HepG2 (cell line): ENCODE data around the gene P2RY2. TPM values are rescaled to one million over a fixed set of nuclear protein-coding genes. Genes with fewer than 3 reads are reported as not detected.

ENCODE experiments used
- ATAC-seq: fragments of 200-7000 bp; cut with Tn5 transposase; 3 replicates; pipeline ENCODE4 v1.9.1; 2020; ENCODE audit warnings: mild to moderate bottlenecking, moderate library complexity
- BruUV-seq: library from RNA; stranded (reverse); fragments of 400-500 nt; replicated peaks from 2 replicates; lab custom pipeline; 2021; lab: Mats Ljungman, UMichigan
- CTCF ChIA-PET: fragments of 300-600 bp; formaldehyde crosslinking; extraction: SDS; loops from one replicate; lab custom pipeline; 2021; ENCODE audit warnings: low total read pairs, inconsistent platforms, low intra/inter-chr PET ratio; lab: Yijun Ruan, JAX
- POLR2A ChIA-PET: fragments of 350-600 bp; sonication (Branson Sonifier 250); formaldehyde crosslinking; loops from one replicate; lab custom pipeline; 2020; ENCODE audit warnings: antibody characterized with exemption, inconsistent platforms; lab: Yijun Ruan, JAX
- DNase-seq: peaks from one replicate; pipeline ENCODE4 v3.0.0-alpha.2; 2015; ENCODE audit warnings: low spot score
- FAIRE-seq: peaks from 3 replicates; lab custom pipeline; 2011; peaks lifted over from hg19 to GRCh38; lab: Jason Lieb, UNC
- H2AFZ ChIP-seq: one replicate; pipeline ENCODE4 v1.6.1; 2011; ENCODE audit warnings: low read length, inconsistent platforms
- H3K27ac ChIP-seq: fragments of 300-600 bp; 3 replicates; pipeline ENCODE4 v1.8.0; 2011; ENCODE audit warnings: mixed run types, mild to moderate bottlenecking, mixed read lengths, low read length, inconsistent platforms; ENCODE audit not compliant: insufficient read depth; ENCODE audit errors: extremely low read length
- H3K27me3 ChIP-seq, 2 experiments: fragments of 200-600 bp in 1 of 2; 2 replicates in 1 of 2; 3 replicates in 1 of 2; pipeline versions ENCODE4 v1.6.0 to v1.8.0; 2011; ENCODE audit warnings: low read length in 2 of 2, mild to moderate bottlenecking in 2 of 2, moderate library complexity in 2 of 2, inconsistent platforms in 1 of 2; ENCODE audit not compliant: insufficient read depth in 2 of 2, control insufficient read depth in 1 of 2
- H3K36me3 ChIP-seq, 2 experiments: fragments of 200-600 bp in 1 of 2; replicated peaks in 1 of 2; 2 replicates in 1 of 2; 3 replicates in 1 of 2; pipeline versions ENCODE4 v1.5.1 to v1.8.0; 2011; ENCODE audit warnings: low read length in 2 of 2, inconsistent platforms in 1 of 2; ENCODE audit not compliant: insufficient read depth in 2 of 2, control insufficient read depth in 1 of 2
- H3K4me1 ChIP-seq: 2 replicates; pipeline ENCODE4 v1.5.1; 2012; ENCODE audit warnings: low read length, inconsistent platforms; ENCODE audit not compliant: insufficient read depth
- H3K4me2 ChIP-seq: 2 replicates; pipeline ENCODE4 v1.6.0; 2011; ENCODE audit warnings: low read depth, low read length, inconsistent platforms
- H3K4me3 ChIP-seq, 3 experiments: fragments of 200-600 bp in 1 of 3; sonication (generic), shearing (Covaris generic) in 1 of 3; replicated peaks in 1 of 3; 2 replicates each; pipeline ENCODE4 v1.5.1; 2011 to 2016; ENCODE audit warnings: low read length in 3 of 3, inconsistent platforms in 2 of 3, low read depth in 2 of 3, mild to moderate bottlenecking in 2 of 3, control low read depth in 1 of 3, mixed read lengths in 1 of 3; ENCODE audit not compliant: insufficient read depth in 1 of 3
- H3K79me2 ChIP-seq: one replicate; pipeline ENCODE4 v1.6.1; 2011; ENCODE audit warnings: low read length, inconsistent platforms; ENCODE audit not compliant: insufficient read depth
- H3K9ac ChIP-seq: 2 replicates; pipeline ENCODE4 v1.6.0; 2011; ENCODE audit warnings: mild to moderate bottlenecking, low read depth, low read length, inconsistent platforms; ENCODE audit not compliant: insufficient read depth
- H3K9me3 ChIP-seq: 2 replicates; pipeline ENCODE4 v1.5.1; 2012; ENCODE audit warnings: mild to moderate bottlenecking, low read length
- H4K20me1 ChIP-seq: 2 replicates; pipeline ENCODE4 v1.6.0; 2011; ENCODE audit warnings: inconsistent platforms, mild to moderate bottlenecking, low read length, moderate library complexity; ENCODE audit not compliant: insufficient read depth
- CBX5 ChIP-seq: sonication (generic); formaldehyde crosslinking; IDR thresholded peaks from 2 replicates; pipeline ENCODE4 v1.4.0; 2020; ENCODE audit warnings: missing genetic modification reagents, borderline replicate concordance
- DBP ChIP-seq: sonication (generic); formaldehyde crosslinking; IDR thresholded peaks from 2 replicates; pipeline ENCODE4 v1.4.0; 2020; ENCODE audit warnings: missing genetic modification reagents; ENCODE audit errors: not compliant biosample characterization
- EED ChIP-seq: sonication (generic); formaldehyde crosslinking; IDR thresholded peaks from 2 replicates; pipeline ENCODE4 v1.5.0; 2020; ENCODE audit warnings: mild to moderate bottlenecking, missing genetic modification reagents
- ELF4 ChIP-seq: sonication (generic); formaldehyde crosslinking; IDR thresholded peaks from 2 replicates; pipeline ENCODE4 v1.5.0; 2020; ENCODE audit warnings: missing genetic modification reagents, mild to moderate bottlenecking, moderate library complexity, borderline replicate concordance
- FOXP1 ChIP-seq, 2 experiments: fragments of 450-650 bp in 1 of 2; IDR thresholded peaks; 2 replicates each; pipeline ENCODE4 v1.6.1; 2017 to 2018; ENCODE audit warnings: antibody characterized with exemption in 1 of 2
- JUNB ChIP-seq: sonication (generic); formaldehyde crosslinking; IDR thresholded peaks from 2 replicates; pipeline ENCODE4 v1.8.0; 2022; ENCODE audit warnings: missing genetic modification reagents, mild to moderate bottlenecking, borderline replicate concordance
- KAT8 ChIP-seq: IDR thresholded peaks from 2 replicates; pipeline ENCODE4 v1.6.1; 2016; ENCODE audit warnings: missing genetic modification reagents, missing compliant biosample characterization
- MYC ChIP-seq: sonication (generic); formaldehyde crosslinking; IDR thresholded peaks from 2 replicates; pipeline ENCODE4 v1.9.0; 2021; ENCODE audit warnings: missing genetic modification reagents, borderline replicate concordance
- MYPOP ChIP-seq: sonication (generic); formaldehyde crosslinking; IDR thresholded peaks from 2 replicates; pipeline ENCODE4 v1.8.1; 2023; ENCODE audit warnings: mild to moderate bottlenecking, moderate library complexity, missing genetic modification reagents
- PAX8 ChIP-seq: sonication (generic); formaldehyde crosslinking; IDR thresholded peaks from 2 replicates; pipeline ENCODE4 v1.8.0; 2022; ENCODE audit warnings: mild to moderate bottlenecking, missing genetic modification reagents, borderline replicate concordance
- PCBP2 ChIP-seq: fragments of 200-400 bp; formaldehyde crosslinking; optimal IDR thresholded peaks from 2 replicates; pipeline ENCODE3; 2018; ENCODE audit warnings: low read length, low read depth; ENCODE audit not compliant: poor library complexity, severe bottlenecking
- POLR2G ChIP-seq: fragments of 200-400 bp; formaldehyde crosslinking; IDR thresholded peaks from 2 replicates; pipeline ENCODE4 v1.6.1; 2018; ENCODE audit warnings: mild to moderate bottlenecking, low read depth, low read length, moderate library complexity
- SALL2 ChIP-seq: sonication (generic); formaldehyde crosslinking; IDR thresholded peaks from 2 replicates; pipeline ENCODE4 v1.8.1; 2023; ENCODE audit warnings: mild to moderate bottlenecking, missing genetic modification reagents, inconsistent platforms
- STAT6 ChIP-seq: sonication (generic); formaldehyde crosslinking; IDR thresholded peaks from 2 replicates; pipeline ENCODE4 v1.4.0; 2020; ENCODE audit warnings: missing genetic modification reagents, mild to moderate bottlenecking, borderline replicate concordance
- WIZ ChIP-seq: sonication (generic); formaldehyde crosslinking; IDR thresholded peaks from 2 replicates; pipeline ENCODE4 v1.5.1; 2020; ENCODE audit warnings: mild to moderate bottlenecking, missing genetic modification reagents
- ZBTB20 ChIP-seq: sonication (generic); formaldehyde crosslinking; IDR thresholded peaks from 2 replicates; pipeline ENCODE4 v1.8.1; 2023; ENCODE audit warnings: missing genetic modification reagents, low read depth, mild to moderate bottlenecking, borderline replicate concordance
- ZFP90 ChIP-seq: sonication (generic); formaldehyde crosslinking; IDR thresholded peaks from 2 replicates; pipeline ENCODE4 v1.8.0; 2022; ENCODE audit warnings: missing genetic modification reagents, mild to moderate bottlenecking, inconsistent platforms, borderline replicate concordance
- ZNF225 ChIP-seq: sonication (generic); formaldehyde crosslinking; IDR thresholded peaks from 2 replicates; pipeline ENCODE4 v1.4.0; 2020; ENCODE audit warnings: mild to moderate bottlenecking, missing genetic modification reagents
- ZNF543 ChIP-seq: sonication (generic); formaldehyde crosslinking; IDR thresholded peaks from 2 replicates; pipeline ENCODE4 v1.4.0; 2020; ENCODE audit warnings: mild to moderate bottlenecking, missing genetic modification reagents
- ZNF776 ChIP-seq: sonication (generic); formaldehyde crosslinking; IDR thresholded peaks from 2 replicates; pipeline ENCODE4 v1.4.0; 2020; ENCODE audit warnings: mild to moderate bottlenecking, missing genetic modification reagents
- ZNF781 ChIP-seq: sonication (generic); formaldehyde crosslinking; IDR thresholded peaks from 2 replicates; pipeline ENCODE4 v1.5.1; 2020; ENCODE audit warnings: borderline replicate concordance, mild to moderate bottlenecking, missing genetic modification reagents; ENCODE audit errors: not compliant biosample characterization
- WGBS: methylation state at CpG from one replicate; pipeline ENCODE4 v1.1.6; 2017; ENCODE audit warnings: low lambda C conversion rate; 5-methylcytosine and 5-hydroxymethylcytosine counted together
- in situ Hi-C: cut with HindIII; loops from 2 replicates; pipeline ENCODE4 v1.10.0; 2017; ENCODE audit warnings: low pct_unique_long_range_greater_than_20kb; ENCODE audit not compliant: extremely low pct_ligation_motif_present
- intact Hi-C: fragments of 100-400 bp; cut with micrococcal nuclease; formaldehyde crosslinking; loops from one replicate; pipeline ENCODE4 v1.10.0; 2022; ENCODE audit not compliant: unreplicated experiment
- polyA plus RNA-seq, 8 experiments: library from polyadenylated mRNA; depleted of rRNA in 3 of 8; stranded (reverse) in 7 of 8; unstranded in 1 of 8; fragments of >200 nt; fragmentation: Illumina TruSeq in 4 of 8; extraction: Trizol in 4 of 8; gene quantifications; 2 replicates each; pipeline versions ENCODE4 v1.2.1 to v1.2.3, GENCODE V29; 2011 to 2016; ENCODE audit warnings: low read depth in 4 of 8, missing spikeins in 1 of 8, mixed read lengths in 1 of 8; ENCODE audit not compliant: insufficient read depth in 1 of 8
- total RNA-seq, 5 experiments: library from RNA; depleted of rRNA; stranded (reverse); fragments of >200 nt; fragmentation: Illumina TruSeq; extraction: Trizol; gene quantifications; 2 replicates each; pipeline ENCODE4 v1.2.3, GENCODE V29; 2016; ENCODE audit warnings: low read depth in 1 of 5

Gene P2RY2
- total and polyA plus RNA-seq, 2 of the 13 experiments (the other 11 are each of a cell fraction or from before 2014, with no cell fraction given) = 0.95 to 3.1 TPM

- TF ChIP-seq STAT6 (no peak), ZFP90 (no peak), SALL2 (CRISPR knock-in tag) (no peak), ZNF543 (CRISPR knock-in tag) (no peak), ZNF776 (CRISPR knock-in tag) (no peak)
These were observed 27.6 kb upstream of the P2RY2 start (continued) for GRCh38 chr11:73190557-73190885.

GRCh38 chr11:73191151-73191550 is 26.9 kb upstream of the P2RY2 start:
- no peak for TF ChIP-seq ZNF225 (CRISPR knock-in tag)
- no peak for TF ChIP-seq JUNB (CRISPR knock-in tag)
- no peak for TF ChIP-seq WIZ
- no peak for TF ChIP-seq EED (CRISPR knock-in tag)
- no peak for TF ChIP-seq MYC (CRISPR knock-in tag)
- TF ChIP-seq ZNF781 (CRISPR knock-in tag) = no peak
- TF ChIP-seq POLR2G = no peak
- no peak for TF ChIP-seq PAX8 (CRISPR knock-in tag)
- TF ChIP-seq PCBP2 = no peak
- no peak for TF ChIP-seq CBX5
- TF ChIP-seq DBP (CRISPR knock-in tag) = no peak
- no peak for TF ChIP-seq FOXP1 (IDR thresholded peaks at IDR 0.05)
- TF ChIP-seq FOXP1 (CRISPR knock-in tag; IDR thresholded peaks at IDR 0.05) = no peak
- TF ChIP-seq KAT8 (CRISPR knock-in tag) = no peak
- TF ChIP-seq ZBTB20 = no peak
- TF ChIP-seq MYPOP = no peak
- TF ChIP-seq ELF4 (CRISPR knock-in tag) = no peak
- Histone ChIP-seq H2AFZ (no peak overlapping the region), H3K4me2 (no peak overlapping the region), H3K4me1 (peaks cover 21% of the 10 kb centered on the region), H3K4me3 (no peak overlapping the region), H3K9ac (no peak overlapping the region), H4K20me1 (no peaks in the 10 kb centered on the region), H3K27ac (no peak overlapping the region), H3K9me3 (no peaks in the 10 kb centered on the region), H3K27me3 (peaks cover 10 to 60% of the 10 kb centered on the region in 2 experiments; a peak in 3 of 5 replicates), H3K79me2 (no peaks in the 10 kb centered on the region), H3K36me3 (no peaks in the 10 kb centered on the region)
- in situ Hi-C loops = no loop called here
- DNase-seq = no peak
- FAIRE-seq = no peak
- WGBS = 13% methylated on average over 5 of the region's 6 CpGs
- ChIA-PET CTCF (no interaction called here), POLR2A (no interaction called here)
- no peak for ATAC-seq
- no TSS peak for BruUV-seq
- intact Hi-C loops = no loop called here
